HG03064 (cell line): ENCODE measurements around the gene SERTAD1.

Experiments
- ATAC-seq: cut with Tn5 transposase; IDR thresholded peaks from one replicate; pipeline ENCODE4 v1.9.1; 2021; ENCODE audit warnings: low read depth; ENCODE audit not compliant: unreplicated experiment

Gene SERTAD1

GRCh38 chr19:40380199-40381037 is 45.4 kb downstream of the SERTAD1 start:
- ATAC-seq = no peak

- ATAC-seq = no peak
These were observed 46.2 kb downstream of the SERTAD1 start for GRCh38 chr19:40379446-40380198.

GRCh38 chr19:40378509-40378908 is 47.3 kb downstream of the SERTAD1 start:
- ATAC-seq = no peak

GRCh38 chr19:40377876-40378385 is 47.9 kb downstream of the SERTAD1 start:
- ATAC-seq = no peak

- ATAC-seq = no peak
These were observed 49.4 kb downstream of the SERTAD1 start for GRCh38 chr19:40376286-40376862.

GRCh38 chr19:40374084-40374483 is 51.7 kb downstream of the SERTAD1 start:
- ATAC-seq = no peak

GRCh38 chr19:40371802-40372122 is 54.0 kb downstream of the SERTAD1 start:
- no peak for ATAC-seq
